GM18861 (cell line): ENCODE measurements around the gene TSPAN11.

ENCODE experiments used
- ATAC-seq: cut with Tn5 transposase; IDR thresholded peaks from one replicate; pipeline ENCODE4 v1.9.1; 2021; ENCODE audit not compliant: unreplicated experiment

Gene TSPAN11

GRCh38 chr12:31037931-31038330, 111.4 kb downstream of the TSPAN11 start:
- no peak for ATAC-seq

GRCh38 chr12:31041033-31041564, 114.6 kb downstream of the TSPAN11 start:
- no peak for ATAC-seq
